Testis (tissue), 2 donors: ENCODE data around the gene ENTPD3.

ENCODE experiments used
- POLR2A ChIP-seq: fragments of 450-650 bp; IDR thresholded peaks from one replicate; pipeline ENCODE4 v1.6.1; 2017; ENCODE audit warnings: antibody characterized with exemption, mild to moderate bottlenecking, moderate library complexity
- TF ChIP-seq, protein P1 (sequence below), 3 experiments: fragments of 450-650 bp in 2 of 3; fragments of 200-600 bp in 1 of 3; sonication (generic) in 1 of 3; IDR thresholded peaks; one replicate each; pipeline ENCODE4 v1.5.1; 2016 to 2019; ENCODE audit warnings: antibody characterized with exemption in 3 of 3, mild to moderate bottlenecking in 2 of 3, moderate library complexity in 1 of 3

GRCh38 chr3:40377822-40378221, 9.2 kb upstream of the ENTPD3 start:
- no peak for TF ChIP-seq POLR2A
- TF ChIP-seq, protein P1, sequence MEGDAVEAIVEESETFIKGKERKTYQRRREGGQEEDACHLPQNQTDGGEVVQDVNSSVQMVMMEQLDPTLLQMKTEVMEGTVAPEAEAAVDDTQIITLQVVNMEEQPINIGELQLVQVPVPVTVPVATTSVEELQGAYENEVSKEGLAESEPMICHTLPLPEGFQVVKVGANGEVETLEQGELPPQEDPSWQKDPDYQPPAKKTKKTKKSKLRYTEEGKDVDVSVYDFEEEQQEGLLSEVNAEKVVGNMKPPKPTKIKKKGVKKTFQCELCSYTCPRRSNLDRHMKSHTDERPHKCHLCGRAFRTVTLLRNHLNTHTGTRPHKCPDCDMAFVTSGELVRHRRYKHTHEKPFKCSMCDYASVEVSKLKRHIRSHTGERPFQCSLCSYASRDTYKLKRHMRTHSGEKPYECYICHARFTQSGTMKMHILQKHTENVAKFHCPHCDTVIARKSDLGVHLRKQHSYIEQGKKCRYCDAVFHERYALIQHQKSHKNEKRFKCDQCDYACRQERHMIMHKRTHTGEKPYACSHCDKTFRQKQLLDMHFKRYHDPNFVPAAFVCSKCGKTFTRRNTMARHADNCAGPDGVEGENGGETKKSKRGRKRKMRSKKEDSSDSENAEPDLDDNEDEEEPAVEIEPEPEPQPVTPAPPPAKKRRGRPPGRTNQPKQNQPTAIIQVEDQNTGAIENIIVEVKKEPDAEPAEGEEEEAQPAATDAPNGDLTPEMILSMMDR (IDR thresholded peaks at IDR 0.05): no peak
